HepG2 (cell line): ENCODE results near the gene GP1BA. TPM values are rescaled to one million over a fixed set of nuclear protein-coding genes. Genes with fewer than 3 reads are reported as not detected.
A peak's percentile ranks its signal among the peaks of the same experiment; 100 is the strongest.

Experiments
- CCAR2 ChIP-seq: fragments of 200-400 bp; formaldehyde crosslinking; optimal IDR thresholded peaks from 2 replicates; pipeline ENCODE3; 2018; ENCODE audit warnings: low read depth, mild to moderate bottlenecking, low read length, moderate library complexity
- CTCF ChIP-seq: sonication (generic); formaldehyde crosslinking; IDR thresholded peaks from 2 replicates; pipeline ENCODE4 v1.5.0; 2020; ENCODE audit warnings: mild to moderate bottlenecking, missing genetic modification reagents, moderate library complexity
- ETV6 ChIP-seq: sonication (generic); formaldehyde crosslinking; conservative IDR thresholded peaks from 2 replicates; pipeline ENCODE4 v1.4.0; 2020; ENCODE audit warnings: missing genetic modification reagents
- SIX4 ChIP-seq: sonication (generic); formaldehyde crosslinking; IDR thresholded peaks from 2 replicates; pipeline ENCODE4 v1.4.0; 2020; ENCODE audit warnings: missing genetic modification reagents
- SRF ChIP-seq: IDR thresholded peaks from 2 replicates; pipeline ENCODE4 v1.6.1; 2011; ENCODE audit warnings: mild to moderate bottlenecking, low read depth, low read length, moderate library complexity
- TCF7L2 ChIP-seq: IDR thresholded peaks from 2 replicates; pipeline ENCODE4 v1.6.1; 2011; ENCODE audit warnings: mild to moderate bottlenecking, low read depth, low read length, moderate library complexity
- ZFX ChIP-seq: sonication (generic); formaldehyde crosslinking; IDR thresholded peaks from 2 replicates; pipeline ENCODE4 v1.4.0; 2020; ENCODE audit warnings: mild to moderate bottlenecking, low read depth, missing genetic modification reagents, moderate library complexity
- ZNF281 ChIP-seq: sonication (generic); formaldehyde crosslinking; IDR thresholded peaks from 2 replicates; pipeline ENCODE4 v1.4.0; 2020; ENCODE audit warnings: missing genetic modification reagents, borderline replicate concordance
- ZNF318 ChIP-seq: sonication (generic); formaldehyde crosslinking; IDR thresholded peaks from 2 replicates; pipeline ENCODE4 v1.4.0; 2020; ENCODE audit warnings: mild to moderate bottlenecking, missing genetic modification reagents
- ZNF33A ChIP-seq: sonication (generic); formaldehyde crosslinking; IDR thresholded peaks from 2 replicates; pipeline ENCODE4 v1.5.1; 2020; ENCODE audit warnings: missing genetic modification reagents, mild to moderate bottlenecking, moderate library complexity, borderline replicate concordance
- ZNF574 ChIP-seq: sonication (generic); formaldehyde crosslinking; IDR thresholded peaks from 2 replicates; pipeline ENCODE4 v1.4.0; 2020; ENCODE audit warnings: missing genetic modification reagents
- ZNF576 ChIP-seq: sonication (generic); formaldehyde crosslinking; IDR thresholded peaks from 2 replicates; pipeline ENCODE4 v1.4.0; 2020; ENCODE audit warnings: mild to moderate bottlenecking, missing genetic modification reagents
- polyA plus RNA-seq, 8 experiments: library from polyadenylated mRNA; depleted of rRNA in 3 of 8; stranded (reverse) in 7 of 8; unstranded in 1 of 8; fragments of >200 nt; fragmentation: Illumina TruSeq in 4 of 8; extraction: Trizol in 4 of 8; gene quantifications; 2 replicates each; pipeline versions ENCODE4 v1.2.1 to v1.2.3, GENCODE V29; 2011 to 2016; ENCODE audit warnings: low read depth in 4 of 8, missing spikeins in 1 of 8, mixed read lengths in 1 of 8; ENCODE audit not compliant: insufficient read depth in 1 of 8
- total RNA-seq, 5 experiments: library from RNA; depleted of rRNA; stranded (reverse); fragments of >200 nt; fragmentation: Illumina TruSeq; extraction: Trizol; gene quantifications; 2 replicates each; pipeline ENCODE4 v1.2.3, GENCODE V29; 2016; ENCODE audit warnings: low read depth in 1 of 5

Gene GP1BA
- total and polyA plus RNA-seq, 2 of the 13 experiments (the other 11 are each of a cell fraction or from before 2014, with no cell fraction given) = not detected

- TF ChIP-seq CTCF (CRISPR knock-in tag) (peak; percentile 75), ZNF318 (CRISPR knock-in tag) (0 out of 2 replicates have a peak, but pooled peaks have one; percentile 39), ETV6 (CRISPR knock-in tag) (no peak), SIX4 (CRISPR knock-in tag) (no peak), ZFX (0 out of 2 replicates have a peak, but pooled peaks have one; percentile 16), ZNF576 (CRISPR knock-in tag) (no peak), SRF (0 out of 2 replicates have a peak, but pooled peaks have one; percentile 32), ZNF281 (peak; percentile 81), CCAR2 (no peak), ZNF33A (CRISPR knock-in tag) (no peak), TCF7L2 (no peak), ZNF574 (CRISPR knock-in tag) (0 out of 2 replicates have a peak, but pooled peaks have one; percentile 1)
Observed at GRCh38 chr17:4980644-4981216, 48.7 kb downstream of the GP1BA start (continued).
